HCT116 (cell line): Measurements from ENCODE around the gene DDHD1. TPM values are rescaled to one million over a fixed set of nuclear protein-coding genes. Genes with fewer than 3 reads are reported as not detected.

Experiments
- ATAC-seq: fragments of 200-7000 bp; cut with Tn5 transposase; 2 replicates; pipeline ENCODE4 v1.9.1; 2020; ENCODE audit warnings: mild to moderate bottlenecking, moderate library complexity
- BruUV-seq: library from RNA; stranded (reverse); fragments of 400-500 nt; replicated peaks from 2 replicates; lab custom pipeline; 2021; lab: Mats Ljungman, UMichigan
- CTCF ChIA-PET: fragments of 300-600 bp; sonication (Branson Sonifier 250); formaldehyde crosslinking; loops from one replicate; lab custom pipeline; 2021; ENCODE audit warnings: antibody characterized with exemption; lab: Charles Lee
- POLR2A ChIA-PET: fragments of 300-600, 350-600 bp; sonication (Branson Sonifier 250); formaldehyde crosslinking; loops from one replicate; lab custom pipeline; 2021; ENCODE audit warnings: antibody characterized with exemption; lab: Charles Lee
- RAD21 ChIA-PET, 2 experiments: fragments of 300-600 bp; sonication (Branson Sonifier 250); formaldehyde crosslinking; loops; one replicate each; lab custom pipeline; 2023; ENCODE audit warnings: low total read pairs in 2 of 2; ENCODE audit not compliant: uncharacterized antibody in 2 of 2, unreplicated experiment in 2 of 2, low non-redundant PET in 1 of 2; lab: Charles Lee
- DNase-seq: peaks from one replicate; pipeline ENCODE4 v3.0.0-alpha.2; 2010; ENCODE audit warnings: low read depth, low spot score
- H2AFZ ChIP-seq: fragments of 200-600 bp; shearing (Covaris generic), sonication (generic); 2 replicates; pipeline ENCODE4 v1.6.1; 2017; ENCODE audit warnings: low read depth, mixed run types, mixed read lengths, antibody characterized with exemption, low read length; ENCODE audit not compliant: poor library complexity, severe bottlenecking
- H3K27ac ChIP-seq: 2 replicates; pipeline ENCODE4 v1.5.1; 2012; ENCODE audit warnings: low read depth, low read length
- H3K27me3 ChIP-seq: fragments of 200-600 bp; sonication (generic); 2 replicates; pipeline ENCODE4 v1.6.1; 2016; ENCODE audit warnings: mixed run types, low read length, mixed read lengths; ENCODE audit not compliant: insufficient read depth
- H3K36me3 ChIP-seq, 2 experiments: fragments of 200-500 bp in 1 of 2; fragments of 200-600 bp in 1 of 2; sonication (Bioruptor generic) in 1 of 2; sonication (generic) in 1 of 2; 2 replicates each; pipeline versions ENCODE4 v1.5.1 to v1.6.1; 2014 to 2016; ENCODE audit warnings: low read length in 2 of 2, inconsistent platforms in 1 of 2, mixed read lengths in 1 of 2, mixed run types in 1 of 2; ENCODE audit not compliant: insufficient read depth in 2 of 2, control insufficient read depth in 1 of 2
- H3K4me1 ChIP-seq, 2 experiments: fragments of 200-600 bp in 1 of 2; sonication (generic) in 1 of 2; 2 replicates each; pipeline versions ENCODE4 v1.5.1 to v1.6.1; 2012 to 2017; ENCODE audit warnings: low read length in 2 of 2, inconsistent platforms in 1 of 2, mild to moderate bottlenecking in 1 of 2, mixed read lengths in 1 of 2, mixed run types in 1 of 2, moderate library complexity in 1 of 2; ENCODE audit not compliant: insufficient read depth in 2 of 2, control insufficient read depth in 1 of 2
- H3K4me2 ChIP-seq: fragments of 200-600 bp; sonication (generic); 2 replicates; pipeline ENCODE4 v1.6.1; 2017; ENCODE audit warnings: mixed run types, low read length, mixed read lengths
- H3K4me3 ChIP-seq, 2 experiments: fragments of 200-600 bp in 1 of 2; sonication (generic) in 1 of 2; replicated peaks in 1 of 2; 2 replicates each; pipeline ENCODE4 v1.5.1; 2011 to 2016; ENCODE audit warnings: low read length in 2 of 2, control low read depth in 1 of 2, low read depth in 1 of 2, mild to moderate bottlenecking in 1 of 2, mixed read lengths in 1 of 2, mixed run types in 1 of 2
- H3K79me2 ChIP-seq: fragments of 200-600 bp; sonication (generic); 2 replicates; pipeline ENCODE4 v1.6.1; 2017; ENCODE audit warnings: mild to moderate bottlenecking, mixed run types, low read length, moderate library complexity, mixed read lengths; ENCODE audit not compliant: insufficient read depth
- H3K9ac ChIP-seq: fragments of 200-600 bp; sonication (generic); 2 replicates; pipeline ENCODE4 v1.6.1; 2016; ENCODE audit warnings: low read length, mixed read lengths
- H3K9me2 ChIP-seq: fragments of 200-600 bp; sonication (generic), shearing (Covaris generic); 2 replicates; pipeline ENCODE4 v1.6.1; 2017; ENCODE audit warnings: mixed run types, mild to moderate bottlenecking, moderate library complexity; ENCODE audit not compliant: insufficient read depth
- H3K9me3 ChIP-seq, 2 experiments: fragments of 200-500 bp in 1 of 2; fragments of 200-600 bp in 1 of 2; sonication (Bioruptor generic) in 1 of 2; sonication (generic) in 1 of 2; 2 replicates each; pipeline ENCODE4 v1.6.1; 2014 to 2017; ENCODE audit warnings: low read length in 2 of 2, mixed read lengths in 2 of 2, inconsistent platforms in 1 of 2, low read depth in 1 of 2, mild to moderate bottlenecking in 1 of 2, mixed run types in 1 of 2, moderate library complexity in 1 of 2; ENCODE audit not compliant: control insufficient read depth in 1 of 2, insufficient read depth in 1 of 2
- H4K20me1 ChIP-seq: fragments of 200-600 bp; sonication (generic), shearing (Covaris generic); 2 replicates; pipeline ENCODE4 v1.6.1; 2017; ENCODE audit warnings: mixed run types, mild to moderate bottlenecking, moderate library complexity; ENCODE audit not compliant: insufficient read depth
- CBX3 ChIP-seq: IDR thresholded peaks from 2 replicates; pipeline ENCODE4 v1.6.1; 2012; ENCODE audit warnings: low read depth
- CEBPB ChIP-seq: IDR thresholded peaks from 2 replicates; pipeline ENCODE4 v1.6.1; 2012; ENCODE audit warnings: low read depth
- EGR1 ChIP-seq: IDR thresholded peaks from 2 replicates; pipeline ENCODE4 v1.6.1; 2012; ENCODE audit warnings: low read depth
- SIN3A ChIP-seq: IDR thresholded peaks from 2 replicates; pipeline ENCODE4 v1.6.1; 2012; ENCODE audit warnings: low read depth
- SP1 ChIP-seq: IDR thresholded peaks from 2 replicates; pipeline ENCODE4 v1.6.1; 2012; ENCODE audit warnings: low read depth
- SRF ChIP-seq: IDR thresholded peaks from 2 replicates; pipeline ENCODE4 v1.6.1; 2012; ENCODE audit warnings: low read depth
- TCF7L2 ChIP-seq: IDR thresholded peaks from 2 replicates; pipeline ENCODE4 v1.7.0; 2011; ENCODE audit warnings: borderline replicate concordance, inconsistent platforms; ENCODE audit not compliant: insufficient read depth, insufficient read length; ENCODE audit errors: extremely low read depth
- ZFX ChIP-seq: fragments of 450-650 bp; IDR thresholded peaks from 2 replicates; pipeline ENCODE4 v1.6.1; 2017
- ZNF274 ChIP-seq: fragments of 200-500 bp; sonication (Bioruptor generic); IDR thresholded peaks from 2 replicates; pipeline ENCODE4 v1.6.1; 2014; ENCODE audit warnings: mild to moderate bottlenecking, low read depth, low read length, inconsistent platforms
- intact Hi-C: fragments of 100-400 bp; cut with micrococcal nuclease; formaldehyde crosslinking; loops from 2 replicates; pipeline ENCODE4 v1.10.0; 2022
- total RNA-seq: library from RNA; stranded (reverse); gene quantifications from one replicate; pipeline ENCODE4 v1.2.1, GENCODE V29; 2021; ENCODE audit not compliant: unreplicated experiment
- TF ChIP-seq, protein P1 (sequence below): IDR thresholded peaks from 2 replicates; pipeline ENCODE4 v1.6.1; 2011; ENCODE audit warnings: mild to moderate bottlenecking, low read length, moderate library complexity; ENCODE audit not compliant: insufficient replicate concordance; ENCODE audit errors: extremely low read depth
- TF ChIP-seq, protein P2 (sequence below): IDR thresholded peaks from 2 replicates; pipeline ENCODE4 v1.6.1; 2012
- TF ChIP-seq, protein P3 (sequence below), 3 experiments: fragments of 200-600 bp in 1 of 3; sonication (generic) in 1 of 3; IDR thresholded peaks in 2 of 3; conservative IDR thresholded peaks in 1 of 3; 2 replicates each; pipeline ENCODE4 v1.5.1; 2012 to 2017; ENCODE audit warnings: low read depth in 2 of 3, low read length in 2 of 3, antibody characterized with exemption in 1 of 3, borderline replicate concordance in 1 of 3, control low read depth in 1 of 3, mild to moderate bottlenecking in 1 of 3, mixed read lengths in 1 of 3, mixed run types in 1 of 3, moderate library complexity in 1 of 3; ENCODE audit not compliant: insufficient read depth in 1 of 3

DDHD1 gene
- total RNA-seq, 1 experiment from 2014 or later: 26.9 TPM

DNA sequence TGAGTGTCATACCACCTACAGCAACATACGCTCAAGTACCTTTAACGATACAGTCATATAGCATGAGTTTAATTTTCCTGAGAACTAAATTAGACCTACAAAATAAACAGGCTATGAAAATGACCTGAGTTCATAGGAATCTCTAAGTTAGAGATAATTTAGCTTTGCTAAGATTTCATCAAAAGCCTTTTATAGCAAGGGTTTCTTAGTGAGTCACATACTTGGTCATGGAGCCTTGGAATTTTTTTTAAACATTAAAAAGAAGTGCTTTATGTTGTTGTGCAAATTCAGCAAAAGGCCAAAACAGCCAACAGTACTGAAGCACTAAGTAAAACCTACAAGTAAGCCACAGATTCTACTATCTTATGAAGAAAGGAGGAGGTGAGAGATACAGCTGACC is 108.6 kb downstream of the DDHD1 start (continued):
- TF ChIP-seq SRF (no peak), ZFX (no peak), SP1 (no peak), ZNF274 (no peak), TCF7L2 (no peak), CBX3 (no peak), CEBPB (no peak)
- TF ChIP-seq, protein P1, sequence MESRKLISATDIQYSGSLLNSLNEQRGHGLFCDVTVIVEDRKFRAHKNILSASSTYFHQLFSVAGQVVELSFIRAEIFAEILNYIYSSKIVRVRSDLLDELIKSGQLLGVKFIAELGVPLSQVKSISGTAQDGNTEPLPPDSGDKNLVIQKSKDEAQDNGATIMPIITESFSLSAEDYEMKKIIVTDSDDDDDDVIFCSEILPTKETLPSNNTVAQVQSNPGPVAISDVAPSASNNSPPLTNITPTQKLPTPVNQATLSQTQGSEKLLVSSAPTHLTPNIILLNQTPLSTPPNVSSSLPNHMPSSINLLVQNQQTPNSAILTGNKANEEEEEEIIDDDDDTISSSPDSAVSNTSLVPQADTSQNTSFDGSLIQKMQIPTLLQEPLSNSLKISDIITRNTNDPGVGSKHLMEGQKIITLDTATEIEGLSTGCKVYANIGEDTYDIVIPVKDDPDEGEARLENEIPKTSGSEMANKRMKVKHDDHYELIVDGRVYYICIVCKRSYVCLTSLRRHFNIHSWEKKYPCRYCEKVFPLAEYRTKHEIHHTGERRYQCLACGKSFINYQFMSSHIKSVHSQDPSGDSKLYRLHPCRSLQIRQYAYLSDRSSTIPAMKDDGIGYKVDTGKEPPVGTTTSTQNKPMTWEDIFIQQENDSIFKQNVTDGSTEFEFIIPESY: no peak
- TF ChIP-seq, protein P2, sequence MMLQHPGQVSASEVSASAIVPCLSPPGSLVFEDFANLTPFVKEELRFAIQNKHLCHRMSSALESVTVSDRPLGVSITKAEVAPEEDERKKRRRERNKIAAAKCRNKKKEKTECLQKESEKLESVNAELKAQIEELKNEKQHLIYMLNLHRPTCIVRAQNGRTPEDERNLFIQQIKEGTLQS: no peak
- TF ChIP-seq, protein P3, sequence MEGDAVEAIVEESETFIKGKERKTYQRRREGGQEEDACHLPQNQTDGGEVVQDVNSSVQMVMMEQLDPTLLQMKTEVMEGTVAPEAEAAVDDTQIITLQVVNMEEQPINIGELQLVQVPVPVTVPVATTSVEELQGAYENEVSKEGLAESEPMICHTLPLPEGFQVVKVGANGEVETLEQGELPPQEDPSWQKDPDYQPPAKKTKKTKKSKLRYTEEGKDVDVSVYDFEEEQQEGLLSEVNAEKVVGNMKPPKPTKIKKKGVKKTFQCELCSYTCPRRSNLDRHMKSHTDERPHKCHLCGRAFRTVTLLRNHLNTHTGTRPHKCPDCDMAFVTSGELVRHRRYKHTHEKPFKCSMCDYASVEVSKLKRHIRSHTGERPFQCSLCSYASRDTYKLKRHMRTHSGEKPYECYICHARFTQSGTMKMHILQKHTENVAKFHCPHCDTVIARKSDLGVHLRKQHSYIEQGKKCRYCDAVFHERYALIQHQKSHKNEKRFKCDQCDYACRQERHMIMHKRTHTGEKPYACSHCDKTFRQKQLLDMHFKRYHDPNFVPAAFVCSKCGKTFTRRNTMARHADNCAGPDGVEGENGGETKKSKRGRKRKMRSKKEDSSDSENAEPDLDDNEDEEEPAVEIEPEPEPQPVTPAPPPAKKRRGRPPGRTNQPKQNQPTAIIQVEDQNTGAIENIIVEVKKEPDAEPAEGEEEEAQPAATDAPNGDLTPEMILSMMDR (IDR thresholded peaks at IDR 0.05 in 2 of 3, conservative IDR thresholded peaks at IDR 0.05 in 1 of 3; ENCODE audit: borderline replicate concordance in 1 of 3, insufficient read depth in 1 of 3, low read depth in 2 of 3, low read length in 2 of 3): no peak

DNA sequence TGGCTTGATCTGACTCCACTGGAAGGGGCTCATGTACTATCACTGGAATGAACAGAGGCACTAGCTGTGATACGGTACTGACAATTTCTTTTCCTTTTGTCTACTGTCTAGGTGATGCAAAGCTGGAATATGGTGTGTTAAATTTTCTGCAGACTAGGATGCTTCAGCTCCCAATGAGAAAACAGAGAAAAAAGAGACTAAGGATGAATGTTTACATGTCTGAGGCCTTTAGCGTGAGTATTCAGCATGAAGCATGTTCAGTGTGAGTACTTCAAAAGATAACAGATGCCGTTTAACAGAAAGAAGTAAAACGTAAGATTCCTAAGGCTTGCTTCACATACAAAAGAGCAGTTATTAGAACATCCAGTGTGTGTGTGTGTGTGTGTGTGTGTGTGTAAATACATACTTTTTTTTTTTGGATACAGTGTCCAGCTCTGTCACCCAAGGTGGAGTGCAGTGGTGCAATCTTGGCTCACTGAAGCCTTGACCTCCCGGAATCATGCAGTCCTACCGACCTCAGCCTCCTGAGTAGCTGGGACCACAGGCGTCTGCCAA is 110.0 kb downstream of the DDHD1 start:
- no peak overlapping the region for H3K4me2 ChIP-seq
- H3K4me1 ChIP-seq: no peaks in the 10 kb centered on the region
- H3K9me3 ChIP-seq: no peaks in the 10 kb centered on the region
- H4K20me1 ChIP-seq: no peaks in the 10 kb centered on the region
- no peak overlapping the region for H2AFZ ChIP-seq
- ChIA-PET CTCF (no interaction called here), POLR2A (no interaction called here), RAD21 (no interaction called here)
- no peak overlapping the region for H3K4me3 ChIP-seq
- no peaks in the 10 kb centered on the region for H3K9me2 ChIP-seq
- H3K9ac ChIP-seq: no peak overlapping the region
- H3K27ac ChIP-seq: no peak overlapping the region
- no peaks in the 10 kb centered on the region for H3K79me2 ChIP-seq
- no TSS peak for BruUV-seq
- DNase-seq (no peak), ATAC-seq (no peak)
- TF ChIP-seq SIN3A: no peak
- no peak for TF ChIP-seq EGR1
- no peaks in the 10 kb centered on the region for H3K27me3 ChIP-seq
- peaks cover 16 to 25% of the 10 kb centered on the region in 2 experiments; a peak in 2 of 4 replicates for H3K36me3 ChIP-seq
- intact Hi-C loops: loop anchor here (10.0 kb wide), 1 partner anchor 748 kb away; no protein-coding TSS in a partner anchor
